Tibial artery (tissue), 4 donors: Measurements from ENCODE around the gene SLCO3A1.

Experiments used
- DNase-seq, 2 donors: peaks; one replicate each; pipeline ENCODE4 v3.0.0-alpha.2; 2019
- H3K27ac ChIP-seq, 2 donors: fragments of 200-600 bp; sonication (generic) in 1 of 2; 1 replicate in 1 of 2; 2 replicates in 1 of 2; pipeline ENCODE4 v1.5.1; 2018 to 2019; ENCODE audit warnings: mild to moderate bottlenecking in 1 of 2
- H3K27me3 ChIP-seq, 2 donors: fragments of 200-600 bp; sonication (generic) in 1 of 2; one replicate each; pipeline versions ENCODE4 v1.5.1 to v1.6.0; 2016 to 2019
- H3K36me3 ChIP-seq, 3 donors: fragments of 200-600 bp; sonication (generic) in 2 of 3; one replicate each; pipeline ENCODE4 v1.5.1; 2016 to 2019; ENCODE audit warnings: mild to moderate bottlenecking in 2 of 3
- H3K4me1 ChIP-seq, 4 donors: fragments of 200-600 bp; sonication (generic) in 2 of 4; 1 replicate in 3 of 4; 2 replicates in 1 of 4; pipeline ENCODE4 v1.5.1; 2016 to 2019
- H3K4me3 ChIP-seq, 2 donors: fragments of 200-600 bp; sonication (generic) in 1 of 2; 1 replicate in 1 of 2; 2 replicates in 1 of 2; pipeline ENCODE4 v1.5.1; 2018 to 2019; ENCODE audit warnings: mild to moderate bottlenecking in 2 of 2
- H3K9me3 ChIP-seq, 3 donors: fragments of 200-600 bp; sonication (generic) in 1 of 3; one replicate each; pipeline ENCODE4 v1.5.1; 2016 to 2019
- intact Hi-C: fragments of 100-400 bp; cut with DNase I; formaldehyde crosslinking; loops from one replicate; pipeline ENCODE4 v1.15.0; 2023; ENCODE audit warnings: low total_unique reads
- TF ChIP-seq, protein P1 (sequence below), 2 experiments: fragments of 200-600 bp in 1 of 2; fragments of 450-650 bp in 1 of 2; IDR thresholded peaks; one replicate each; pipeline ENCODE4 v1.5.1; 2017 to 2019; ENCODE audit warnings: antibody characterized with exemption in 2 of 2, mild to moderate bottlenecking in 1 of 2, moderate library complexity in 1 of 2

SLCO3A1 gene

GRCh38 chr15:91891101-91891500 lies 37.6 kb downstream of the SLCO3A1 start:
- TF ChIP-seq, protein P1, sequence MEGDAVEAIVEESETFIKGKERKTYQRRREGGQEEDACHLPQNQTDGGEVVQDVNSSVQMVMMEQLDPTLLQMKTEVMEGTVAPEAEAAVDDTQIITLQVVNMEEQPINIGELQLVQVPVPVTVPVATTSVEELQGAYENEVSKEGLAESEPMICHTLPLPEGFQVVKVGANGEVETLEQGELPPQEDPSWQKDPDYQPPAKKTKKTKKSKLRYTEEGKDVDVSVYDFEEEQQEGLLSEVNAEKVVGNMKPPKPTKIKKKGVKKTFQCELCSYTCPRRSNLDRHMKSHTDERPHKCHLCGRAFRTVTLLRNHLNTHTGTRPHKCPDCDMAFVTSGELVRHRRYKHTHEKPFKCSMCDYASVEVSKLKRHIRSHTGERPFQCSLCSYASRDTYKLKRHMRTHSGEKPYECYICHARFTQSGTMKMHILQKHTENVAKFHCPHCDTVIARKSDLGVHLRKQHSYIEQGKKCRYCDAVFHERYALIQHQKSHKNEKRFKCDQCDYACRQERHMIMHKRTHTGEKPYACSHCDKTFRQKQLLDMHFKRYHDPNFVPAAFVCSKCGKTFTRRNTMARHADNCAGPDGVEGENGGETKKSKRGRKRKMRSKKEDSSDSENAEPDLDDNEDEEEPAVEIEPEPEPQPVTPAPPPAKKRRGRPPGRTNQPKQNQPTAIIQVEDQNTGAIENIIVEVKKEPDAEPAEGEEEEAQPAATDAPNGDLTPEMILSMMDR (IDR thresholded peaks at IDR 0.05): no peak
- H3K4me1 ChIP-seq: peaks cover 0 to 22% (median 9%) of the 10 kb centered on the region in 4 donors
- no peak overlapping the region for H3K4me3 ChIP-seq
- intact Hi-C loops: no loop called here
- H3K27me3 ChIP-seq: no peaks in the 10 kb centered on the region
- DNase-seq: no peak
- no peaks in the 10 kb centered on the region for H3K9me3 ChIP-seq
- no peaks in the 10 kb centered on the region for H3K36me3 ChIP-seq
- H3K27ac ChIP-seq: no peak overlapping the region

DNA sequence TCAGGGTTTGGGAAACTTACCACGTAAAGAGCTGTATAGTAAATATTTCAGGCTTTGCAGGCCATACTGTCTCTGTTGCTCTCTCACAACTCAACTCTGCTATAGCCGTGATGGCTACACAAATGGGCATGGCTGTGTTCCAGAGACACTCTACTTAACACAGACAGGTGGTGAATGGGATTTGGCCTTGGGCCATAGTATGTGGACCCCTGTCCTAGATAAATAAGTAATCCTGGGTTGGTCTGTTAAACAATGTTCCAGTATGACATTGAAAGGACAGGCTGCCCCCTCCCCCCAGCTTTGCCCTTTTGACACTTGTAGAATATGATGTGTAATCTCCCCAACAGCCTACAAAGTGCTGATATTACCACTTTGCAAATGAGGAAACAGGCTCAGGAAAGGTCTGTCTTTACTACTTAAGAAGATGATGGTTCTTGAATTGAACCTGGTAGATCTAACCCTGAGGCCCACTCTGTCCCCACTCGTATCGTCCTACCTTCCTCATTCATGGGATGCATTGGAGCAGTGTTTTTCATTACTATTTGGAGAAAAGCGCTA lies 38.4 kb downstream of the SLCO3A1 start:
- H3K9me3 ChIP-seq: no peaks in the 10 kb centered on the region
- H3K4me1 ChIP-seq: peaks cover 0 to 20% (median 9%) of the 10 kb centered on the region in 4 donors
- DNase-seq: no peak
- TF ChIP-seq, protein P1 (IDR thresholded peaks at IDR 0.05): no peak
- no peaks in the 10 kb centered on the region for H3K27me3 ChIP-seq
- H3K4me3 ChIP-seq: no peak overlapping the region
- intact Hi-C loops: no loop called here
- no peaks in the 10 kb centered on the region for H3K36me3 ChIP-seq
- H3K27ac ChIP-seq: no peak overlapping the region

GRCh38 chr15:91892436-91892835 lies 38.9 kb downstream of the SLCO3A1 start:
- intact Hi-C loops: no loop called here
- no peak for DNase-seq
- H3K9me3 ChIP-seq: no peaks in the 10 kb centered on the region
- no peaks in the 10 kb centered on the region for H3K27me3 ChIP-seq
- no peaks in the 10 kb centered on the region for H3K36me3 ChIP-seq
- H3K27ac ChIP-seq: no peak overlapping the region
- TF ChIP-seq, protein P1 (IDR thresholded peaks at IDR 0.05): no peak
- peaks cover 0 to 15% (median 6%) of the 10 kb centered on the region in 4 donors for H3K4me1 ChIP-seq
- H3K4me3 ChIP-seq: no peak overlapping the region

GRCh38 chr15:91894606-91895005 lies 41.1 kb downstream of the SLCO3A1 start:
- Histone ChIP-seq H3K9me3 (no peaks in the 10 kb centered on the region), H3K4me1 (peaks cover 0 to 4% (median 0%) of the 10 kb centered on the region in 4 donors), H3K4me3 (no peak overlapping the region), H3K27ac (no peak overlapping the region), H3K36me3 (no peaks in the 10 kb centered on the region), H3K27me3 (no peaks in the 10 kb centered on the region)
- TF ChIP-seq, protein P1 (IDR thresholded peaks at IDR 0.05): no peak
- intact Hi-C loops: no loop called here
- DNase-seq: no peak

DNA sequence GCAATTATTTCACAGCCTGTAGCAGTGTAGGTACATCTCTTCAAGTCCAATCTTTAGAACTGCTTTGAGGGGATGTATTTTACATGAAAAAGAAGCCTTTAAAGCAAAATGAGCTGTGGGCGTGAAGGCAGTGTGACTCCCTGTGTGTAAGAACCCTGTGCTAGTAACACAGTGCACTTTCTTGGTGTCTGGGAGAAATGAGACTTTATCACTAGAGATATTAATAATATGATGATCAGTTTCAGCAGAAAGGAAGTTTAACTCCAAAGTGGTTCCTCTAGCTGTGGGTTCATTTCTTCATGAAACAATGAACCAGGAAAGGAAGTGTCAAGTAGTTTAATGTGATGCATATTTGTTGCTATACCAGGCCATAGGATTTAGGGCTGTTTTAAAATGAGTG lies 41.5 kb downstream of the SLCO3A1 start:
- no peaks in the 10 kb centered on the region for H3K36me3 ChIP-seq
- no peak overlapping the region for H3K4me3 ChIP-seq
- H3K9me3 ChIP-seq: no peaks in the 10 kb centered on the region
- no peak for DNase-seq
- H3K27me3 ChIP-seq: no peaks in the 10 kb centered on the region
- no peak overlapping the region for H3K27ac ChIP-seq
- intact Hi-C loops: no loop called here
- H3K4me1 ChIP-seq: peaks cover 0 to 4% (median 0%) of the 10 kb centered on the region in 4 donors
- TF ChIP-seq, protein P1 (IDR thresholded peaks at IDR 0.05): no peak
